NT2/D1 (cell line): ENCODE data around the gene FES.
"Not testable (repeated sequence)": the region's sequence is repeated elsewhere in the genome, so short reads cannot be mapped to it uniquely, and the experiment has no call there.

Experiments used
- YY1 ChIP-seq: IDR thresholded peaks from 2 replicates; pipeline ENCODE4 v1.6.1; 2011; ENCODE audit not compliant: insufficient read length, insufficient read depth
- ZNF274 ChIP-seq: IDR thresholded peaks from 2 replicates; pipeline ENCODE4 v1.6.1; 2011; ENCODE audit warnings: mild to moderate bottlenecking, low read depth, low read length

DNA sequence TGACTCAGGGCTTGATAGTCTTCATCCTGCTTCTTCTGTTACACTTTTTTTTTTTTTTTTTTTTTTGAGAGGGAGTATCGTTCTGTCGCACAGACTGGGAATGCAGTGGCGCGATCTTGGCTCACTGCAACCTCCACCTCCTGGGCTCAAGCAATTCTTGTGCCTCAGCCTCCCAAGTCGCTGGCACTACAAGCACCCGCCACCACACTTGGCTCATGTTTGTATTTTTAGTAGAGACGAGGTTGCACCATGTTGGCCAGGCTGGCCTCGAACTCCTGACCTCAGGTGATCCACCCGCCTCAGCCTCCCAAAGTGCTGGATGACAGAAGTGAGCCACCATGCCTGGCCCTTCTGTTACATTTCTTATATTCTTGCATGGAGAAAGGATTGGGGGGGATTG is 9.3 kb upstream of the FES start:
- not testable (repeated sequence) for TF ChIP-seq YY1, ZNF274
